HG03159 (cell line): ENCODE data around the gene CD55.

Experiments used
- ATAC-seq: cut with Tn5 transposase; IDR thresholded peaks from one replicate; pipeline ENCODE4 v1.9.1; 2021; ENCODE audit warnings: mild to moderate bottlenecking, moderate library complexity; ENCODE audit not compliant: unreplicated experiment

Gene CD55

DNA sequence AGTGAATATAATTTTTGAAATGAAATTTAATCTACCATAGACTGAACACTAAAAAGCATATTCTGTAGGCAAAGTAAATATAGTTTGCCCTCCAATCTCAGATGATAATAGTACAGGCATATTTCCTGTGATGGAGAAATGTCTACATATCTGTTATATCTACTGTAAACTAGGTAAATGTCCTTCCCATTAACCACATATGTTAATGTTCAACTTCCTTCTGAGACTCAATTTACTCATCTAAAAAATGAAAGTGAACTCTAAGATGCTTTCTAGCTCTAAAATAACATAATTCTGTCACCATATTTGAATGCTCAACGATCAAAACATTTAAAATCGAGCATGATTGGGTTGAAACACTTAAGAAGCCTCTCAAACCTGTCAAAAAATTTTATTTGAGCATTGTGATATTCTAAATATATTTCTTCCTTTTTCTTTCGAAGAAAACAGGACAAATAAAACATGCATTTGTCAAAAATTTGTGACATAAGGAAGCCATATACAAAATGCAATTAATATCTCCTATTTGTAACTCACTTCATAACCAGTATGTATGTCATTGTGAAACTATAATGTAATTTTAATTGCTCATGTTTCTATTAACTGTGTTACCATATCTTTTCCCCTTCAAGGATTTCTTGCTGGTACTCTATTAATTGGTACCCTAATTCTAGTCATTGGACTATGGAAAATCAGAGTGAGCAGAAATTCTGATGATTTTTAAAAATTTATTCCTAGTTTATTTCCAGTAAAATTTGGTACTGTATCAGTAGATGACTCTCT is 34.2 kb downstream of the CD55 start:
- ATAC-seq, result no peak

GRCh38 chr1:207361029-207361428 is 39.6 kb downstream of the CD55 start:
- no peak for ATAC-seq

GRCh38 chr1:207361889-207362288 is 40.4 kb downstream of the CD55 start:
- no peak for ATAC-seq

GRCh38 chr1:207362962-207363860 is 41.7 kb downstream of the CD55 start:
- ATAC-seq, result no peak

DNA sequence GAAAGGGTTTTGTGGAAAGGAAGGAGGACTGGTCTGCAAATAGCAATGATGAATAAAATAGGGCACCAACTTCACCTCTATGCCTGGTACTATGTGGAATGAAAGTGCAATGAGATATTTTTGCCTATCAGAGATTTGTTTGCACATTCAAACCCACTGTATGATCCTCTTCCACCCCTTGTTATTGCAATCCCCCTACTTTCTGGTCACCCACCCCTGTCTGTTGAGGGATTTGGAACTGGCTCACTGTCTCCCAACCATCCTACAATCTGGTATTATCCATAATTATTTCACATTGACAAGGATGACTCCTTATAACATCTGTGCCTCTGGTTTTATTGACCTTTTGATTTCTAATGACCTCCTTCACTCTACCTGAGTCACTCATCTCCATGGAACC is 42.4 kb downstream of the CD55 start:
- no peak for ATAC-seq

GRCh38 chr1:207364614-207365013 is 43.1 kb downstream of the CD55 start:
- no peak for ATAC-seq

DNA sequence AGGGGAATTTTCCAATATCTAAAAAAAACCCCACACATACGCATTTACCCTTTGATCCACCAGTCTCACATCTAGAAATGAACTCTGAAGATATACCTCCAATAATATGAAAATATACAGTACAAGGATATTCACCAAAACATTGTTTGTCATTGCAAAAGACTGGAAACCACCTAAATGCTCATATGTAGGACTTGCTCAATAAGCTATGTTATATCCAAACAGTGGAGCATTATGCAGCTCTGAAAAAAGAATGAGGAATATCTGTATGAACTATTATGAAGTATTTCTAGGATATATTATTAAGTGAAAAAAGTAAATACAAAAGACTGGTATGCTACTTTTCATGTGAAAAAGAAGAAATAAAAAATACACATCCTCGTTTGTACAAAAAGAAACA is 43.6 kb downstream of the CD55 start:
- ATAC-seq, result no peak

GRCh38 chr1:207366022-207366421 is 44.5 kb downstream of the CD55 start:
- ATAC-seq, result no peak

DNA sequence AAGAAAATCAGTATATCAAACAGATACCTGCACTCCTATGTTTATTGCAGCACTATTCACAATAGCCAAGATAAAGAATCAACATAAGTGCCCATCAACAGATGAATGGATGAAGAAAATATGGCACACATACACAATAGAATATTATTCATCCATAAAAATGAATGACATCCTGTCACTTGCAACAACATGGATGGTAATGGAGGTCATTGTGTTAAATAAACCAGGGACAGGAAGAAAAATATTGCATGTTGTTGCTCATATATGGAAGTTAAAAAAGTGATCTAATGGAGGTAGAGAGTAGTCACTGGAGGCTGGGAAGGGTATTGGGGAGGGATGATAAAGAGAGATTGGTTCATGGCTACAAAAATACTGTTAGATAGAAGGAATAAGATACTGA is 67.2 kb downstream of the CD55 start:
- no peak for ATAC-seq

DNA sequence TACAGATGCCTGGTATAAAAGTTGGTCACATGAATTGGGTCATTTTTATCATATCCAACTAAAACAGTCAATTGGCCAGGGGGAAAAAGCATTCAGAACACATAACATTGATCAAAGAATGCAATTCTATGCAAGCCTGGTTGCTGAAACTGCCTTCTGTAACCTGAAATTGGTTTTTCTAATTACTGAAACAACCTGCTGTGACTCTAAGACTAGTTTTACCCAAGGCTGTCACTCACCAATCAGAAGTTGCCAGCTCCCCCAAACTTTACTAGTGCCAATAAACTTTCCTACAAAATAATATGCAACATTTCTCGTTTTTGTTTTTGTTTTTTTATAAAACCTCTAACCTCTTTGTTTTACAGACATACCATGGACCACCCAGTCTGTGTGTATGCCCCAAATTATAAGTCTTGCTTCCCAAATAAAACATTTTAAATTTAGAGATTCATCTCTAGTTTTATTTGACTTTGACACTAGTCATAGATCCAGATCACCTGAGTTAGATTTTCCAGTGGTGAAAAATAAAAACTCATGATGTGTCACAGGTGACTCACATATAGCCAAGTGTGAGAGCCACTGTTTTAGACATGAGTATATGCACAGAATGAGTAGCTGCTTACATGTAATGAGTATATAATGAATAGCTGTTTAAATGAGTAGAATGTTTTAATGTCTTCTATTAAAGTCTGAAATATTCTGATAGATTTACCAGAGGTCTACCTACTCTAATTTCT is 68.4 kb downstream of the CD55 start:
- no peak for ATAC-seq

GRCh38 chr1:207393610-207394009 is 72.1 kb downstream of the CD55 start:
- no peak for ATAC-seq

DNA sequence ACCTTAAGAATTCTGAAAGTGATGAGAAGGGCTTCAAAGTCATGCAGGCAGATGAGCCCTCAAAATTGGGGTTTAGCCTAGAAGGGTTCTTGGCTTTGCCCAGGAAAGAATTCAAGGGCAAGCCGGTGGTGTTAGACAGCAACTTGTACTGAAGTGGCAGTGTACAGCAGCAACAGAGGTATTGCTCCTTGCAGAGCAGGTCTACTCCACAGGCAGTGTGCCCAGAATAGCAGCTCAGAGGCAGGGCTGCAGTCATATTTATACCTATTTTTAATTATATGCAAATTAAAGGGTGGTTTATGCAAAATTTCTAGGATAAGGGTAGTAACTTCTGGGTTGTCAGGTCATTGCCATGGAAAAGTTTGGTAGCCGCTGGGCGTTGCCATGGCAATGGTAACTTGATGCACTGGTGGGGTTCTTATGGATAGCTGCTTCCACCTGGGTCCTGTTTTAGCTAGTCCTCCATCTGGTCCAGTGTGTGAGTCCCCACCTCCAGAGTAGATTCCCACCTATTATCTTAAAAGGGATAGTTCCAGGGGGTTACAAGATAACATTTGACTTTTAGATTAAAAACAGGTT is 74.8 kb downstream of the CD55 start:
- ATAC-seq, result no peak

DNA sequence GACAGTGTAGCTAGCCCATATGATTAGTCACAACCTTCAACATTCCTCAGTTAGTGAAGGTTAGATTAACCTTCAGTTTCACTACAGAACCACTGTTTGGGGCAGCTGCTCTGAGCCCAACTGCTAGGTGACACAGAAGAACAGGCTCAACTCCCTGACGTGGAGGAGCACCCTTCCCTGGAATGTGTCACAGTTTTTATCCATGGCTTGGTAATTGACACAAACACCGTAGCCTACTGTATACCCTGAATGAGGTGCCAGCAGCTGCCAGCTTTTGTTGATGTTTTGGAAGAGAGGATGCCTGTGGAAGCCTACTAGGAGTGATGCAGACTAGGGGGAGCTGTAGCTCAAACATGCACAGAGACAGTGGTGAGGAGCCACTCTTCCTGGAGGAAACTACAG is 76.0 kb downstream of the CD55 start:
- ATAC-seq, result no peak

- no peak for ATAC-seq
Observed at GRCh38 chr1:207398986-207399385, 77.5 kb downstream of the CD55 start.

- no peak for ATAC-seq
Observed at GRCh38 chr1:207401578-207401977, 80.1 kb downstream of the CD55 start.

- no peak for ATAC-seq
Observed at GRCh38 chr1:207402744-207403143, 81.3 kb downstream of the CD55 start.

DNA sequence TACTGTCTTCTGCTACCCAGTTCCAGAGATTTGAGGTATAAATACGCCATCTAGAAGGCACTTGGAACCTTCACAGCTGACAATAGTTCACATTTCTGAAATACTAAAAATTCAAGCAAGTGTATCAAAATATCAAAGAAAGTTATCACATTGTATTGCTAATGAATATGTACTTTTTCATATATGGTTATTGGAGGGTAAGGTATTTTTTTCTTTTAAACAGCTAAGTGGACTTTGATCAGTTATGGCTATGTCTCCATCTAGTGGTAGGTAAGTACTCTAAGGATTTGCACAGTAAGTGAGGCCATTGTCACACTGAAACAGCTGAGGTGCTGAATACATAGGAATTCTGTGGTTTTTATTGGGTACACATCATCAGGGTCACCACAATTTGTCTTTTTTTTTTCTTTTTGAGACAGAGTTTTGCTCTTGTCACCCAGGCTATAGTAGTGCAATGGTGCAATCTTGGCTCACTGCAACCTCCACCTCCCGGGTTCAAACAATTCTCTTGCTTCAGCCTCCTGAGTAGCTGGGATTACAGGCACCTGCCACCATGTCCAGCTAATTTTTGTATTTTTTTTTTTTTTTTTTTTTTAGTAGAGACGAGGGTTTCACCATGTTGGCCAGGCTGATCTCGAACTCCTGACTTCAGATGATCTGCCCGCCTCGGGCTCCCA is 83.5 kb downstream of the CD55 start:
- ATAC-seq, result no peak

DNA sequence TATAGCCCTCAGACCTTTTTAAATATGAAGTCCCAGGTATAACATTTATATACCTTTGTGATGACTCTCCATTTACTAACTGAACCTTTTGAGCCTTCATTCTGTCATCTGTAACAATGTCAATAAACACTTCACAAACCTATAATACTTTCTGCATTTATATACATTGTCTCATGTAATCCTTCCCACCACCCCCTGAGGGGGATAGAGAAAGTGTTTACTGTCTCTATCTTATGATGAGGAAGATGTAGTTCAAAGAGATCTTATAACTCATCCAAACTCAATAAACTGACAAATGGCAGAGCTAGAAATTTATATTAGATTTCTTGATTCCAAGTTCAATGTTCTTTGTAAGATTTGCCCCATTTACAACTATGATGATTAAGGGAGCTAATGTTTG is 84.3 kb downstream of the CD55 start:
- no peak for ATAC-seq

- ATAC-seq, result no peak
Observed at GRCh38 chr1:207407655-207408260, 86.3 kb downstream of the CD55 start.
